ENCODE data around the gene MLLT3.

Gene MLLT3

GRCh38 chr9:20382460-20383071, 239.7 kb downstream of the MLLT3 start:
- Histone ChIP-seq H3K27me3 (ENCODE audit: control insufficient read depth in 2 of 2, insufficient read depth in 2 of 2, low read length in 2 of 2) (no peaks in the 10 kb centered on the region), H3K36me3 (ENCODE audit: control insufficient read depth in 2 of 2, insufficient read depth in 2 of 2, low read length in 2 of 2) (no peaks in the 10 kb centered on the region), H3K27ac (ENCODE audit: low read depth in 2 of 2, low read length in 2 of 2) (peak overlapping the region in 1 of 2 donors; percentile 32), H3K4me1 (ENCODE audit: control insufficient read depth in 2 of 2, insufficient read depth in 2 of 2, low read length in 2 of 2) (peaks cover 8 to 21% of the 10 kb centered on the region in 2 donors), H3K9me3 (ENCODE audit: control insufficient read depth in 2 of 2, low read length in 2 of 2) (no peaks in the 10 kb centered on the region), H3K9ac (ENCODE audit: low read depth in 1 of 2, low read length in 2 of 2) (peak overlapping the region in 1 of 2 donors; percentile 36), H3K4me3 (ENCODE audit: low read length in 2 of 2) (peak overlapping the region; percentile 31 to 60)

GRCh38 chr9:20380546-20380945, 241.8 kb downstream of the MLLT3 start:
- H3K9ac ChIP-seq (ENCODE audit: low read depth in 1 of 2, low read length in 2 of 2) = peak overlapping the region; percentile 7 to 34
- H3K36me3 ChIP-seq (ENCODE audit: control insufficient read depth in 2 of 2, insufficient read depth in 2 of 2, low read length in 2 of 2) = no peaks in the 10 kb centered on the region
- H3K4me1 ChIP-seq (ENCODE audit: control insufficient read depth in 2 of 2, insufficient read depth in 2 of 2, low read length in 2 of 2) = peaks cover 8 to 29% of the 10 kb centered on the region in 2 donors
- H3K9me3 ChIP-seq (ENCODE audit: control insufficient read depth in 2 of 2, low read length in 2 of 2) = no peaks in the 10 kb centered on the region
- no peaks in the 10 kb centered on the region for H3K27me3 ChIP-seq (ENCODE audit: control insufficient read depth in 2 of 2, insufficient read depth in 2 of 2, low read length in 2 of 2)
- H3K4me3 ChIP-seq (ENCODE audit: low read length in 2 of 2) = peak overlapping the region in 1 of 2 donors; percentile 51
- peak overlapping the region in 1 of 2 donors; percentile 41 for H3K27ac ChIP-seq (ENCODE audit: low read depth in 2 of 2, low read length in 2 of 2)

GRCh38 chr9:20379804-20380225, 242.5 kb downstream of the MLLT3 start:
- H3K9ac ChIP-seq (ENCODE audit: low read depth in 1 of 2, low read length in 2 of 2) = peak overlapping the region in 1 of 2 donors; percentile 34
- H3K27me3 ChIP-seq (ENCODE audit: control insufficient read depth in 2 of 2, insufficient read depth in 2 of 2, low read length in 2 of 2) = no peaks in the 10 kb centered on the region
- H3K27ac ChIP-seq (ENCODE audit: low read depth in 2 of 2, low read length in 2 of 2) = peak overlapping the region in 1 of 2 donors; percentile 41
- no peaks in the 10 kb centered on the region for H3K36me3 ChIP-seq (ENCODE audit: control insufficient read depth in 2 of 2, insufficient read depth in 2 of 2, low read length in 2 of 2)
- no peaks in the 10 kb centered on the region for H3K9me3 ChIP-seq (ENCODE audit: control insufficient read depth in 2 of 2, low read length in 2 of 2)
- peak overlapping the region; percentile 28 to 51 for H3K4me3 ChIP-seq (ENCODE audit: low read length in 2 of 2)
- H3K4me1 ChIP-seq (ENCODE audit: control insufficient read depth in 2 of 2, insufficient read depth in 2 of 2, low read length in 2 of 2) = peaks cover 8 to 29% of the 10 kb centered on the region in 2 donors

- Histone ChIP-seq H3K4me1 (ENCODE audit: control insufficient read depth in 2 of 2, insufficient read depth in 2 of 2, low read length in 2 of 2) (peaks cover 8 to 29% of the 10 kb centered on the region in 2 donors), H3K36me3 (ENCODE audit: control insufficient read depth in 2 of 2, insufficient read depth in 2 of 2, low read length in 2 of 2) (no peaks in the 10 kb centered on the region), H3K9ac (ENCODE audit: low read depth in 1 of 2, low read length in 2 of 2) (no peak overlapping the region), H3K9me3 (ENCODE audit: control insufficient read depth in 2 of 2, low read length in 2 of 2) (no peaks in the 10 kb centered on the region), H3K27ac (ENCODE audit: low read depth in 2 of 2, low read length in 2 of 2) (no peak overlapping the region), H3K27me3 (ENCODE audit: control insufficient read depth in 2 of 2, insufficient read depth in 2 of 2, low read length in 2 of 2) (no peaks in the 10 kb centered on the region), H3K4me3 (ENCODE audit: low read length in 2 of 2) (peak overlapping the region in 1 of 2 donors; percentile 28)
Observed at GRCh38 chr9:20378851-20379250, 243.4 kb downstream of the MLLT3 start.

GRCh38 chr9:20377790-20378189, 244.5 kb downstream of the MLLT3 start:
- H3K4me1 ChIP-seq (ENCODE audit: control insufficient read depth in 2 of 2, insufficient read depth in 2 of 2, low read length in 2 of 2) = peaks cover 8 to 23% of the 10 kb centered on the region in 2 donors
- no peak overlapping the region for H3K9ac ChIP-seq (ENCODE audit: low read depth in 1 of 2, low read length in 2 of 2)
- H3K9me3 ChIP-seq (ENCODE audit: control insufficient read depth in 2 of 2, low read length in 2 of 2) = no peaks in the 10 kb centered on the region
- no peaks in the 10 kb centered on the region for H3K36me3 ChIP-seq (ENCODE audit: control insufficient read depth in 2 of 2, insufficient read depth in 2 of 2, low read length in 2 of 2)
- no peak overlapping the region for H3K27ac ChIP-seq (ENCODE audit: low read depth in 2 of 2, low read length in 2 of 2)
- no peaks in the 10 kb centered on the region for H3K27me3 ChIP-seq (ENCODE audit: control insufficient read depth in 2 of 2, insufficient read depth in 2 of 2, low read length in 2 of 2)
- H3K4me3 ChIP-seq (ENCODE audit: low read length in 2 of 2) = no peak overlapping the region

GRCh38 chr9:20376731-20377375, 245.4 kb downstream of the MLLT3 start:
- Histone ChIP-seq H3K4me3 (ENCODE audit: low read length in 2 of 2) (peak overlapping the region in 1 of 2 donors; percentile 1), H3K4me1 (ENCODE audit: control insufficient read depth in 2 of 2, insufficient read depth in 2 of 2, low read length in 2 of 2) (peaks cover 2 to 23% of the 10 kb centered on the region in 2 donors), H3K9me3 (ENCODE audit: control insufficient read depth in 2 of 2, low read length in 2 of 2) (no peaks in the 10 kb centered on the region), H3K27ac (ENCODE audit: low read depth in 2 of 2, low read length in 2 of 2) (no peak overlapping the region), H3K27me3 (ENCODE audit: control insufficient read depth in 2 of 2, insufficient read depth in 2 of 2, low read length in 2 of 2) (no peaks in the 10 kb centered on the region), H3K36me3 (ENCODE audit: control insufficient read depth in 2 of 2, insufficient read depth in 2 of 2, low read length in 2 of 2) (no peaks in the 10 kb centered on the region), H3K9ac (ENCODE audit: low read depth in 1 of 2, low read length in 2 of 2) (no peak overlapping the region)

- Histone ChIP-seq H3K36me3 (ENCODE audit: control insufficient read depth in 2 of 2, insufficient read depth in 2 of 2, low read length in 2 of 2) (no peaks in the 10 kb centered on the region), H3K4me3 (ENCODE audit: low read length in 2 of 2) (no peak overlapping the region), H3K9ac (ENCODE audit: low read depth in 1 of 2, low read length in 2 of 2) (no peak overlapping the region), H3K4me1 (ENCODE audit: control insufficient read depth in 2 of 2, insufficient read depth in 2 of 2, low read length in 2 of 2) (peaks cover 2 to 23% of the 10 kb centered on the region in 2 donors), H3K27me3 (ENCODE audit: control insufficient read depth in 2 of 2, insufficient read depth in 2 of 2, low read length in 2 of 2) (no peaks in the 10 kb centered on the region), H3K9me3 (ENCODE audit: control insufficient read depth in 2 of 2, low read length in 2 of 2) (no peaks in the 10 kb centered on the region), H3K27ac (ENCODE audit: low read depth in 2 of 2, low read length in 2 of 2) (no peak overlapping the region)
Observed at GRCh38 chr9:20376042-20376441, 246.3 kb downstream of the MLLT3 start.

- Histone ChIP-seq H3K4me1 (ENCODE audit: control insufficient read depth in 2 of 2, insufficient read depth in 2 of 2, low read length in 2 of 2) (peaks cover 0 to 14% of the 10 kb centered on the region in 2 donors), H3K27me3 (ENCODE audit: control insufficient read depth in 2 of 2, insufficient read depth in 2 of 2, low read length in 2 of 2) (no peaks in the 10 kb centered on the region), H3K36me3 (ENCODE audit: control insufficient read depth in 2 of 2, insufficient read depth in 2 of 2, low read length in 2 of 2) (no peaks in the 10 kb centered on the region), H3K9ac (ENCODE audit: low read depth in 1 of 2, low read length in 2 of 2) (no peak overlapping the region), H3K27ac (ENCODE audit: low read depth in 2 of 2, low read length in 2 of 2) (no peak overlapping the region), H3K9me3 (ENCODE audit: control insufficient read depth in 2 of 2, low read length in 2 of 2) (no peaks in the 10 kb centered on the region), H3K4me3 (ENCODE audit: low read length in 2 of 2) (no peak overlapping the region)
Observed at GRCh38 chr9:20373263-20373662, 249.0 kb downstream of the MLLT3 start.

GRCh38 chr9:20369391-20369790, 252.9 kb downstream of the MLLT3 start:
- no peak overlapping the region for H3K9ac ChIP-seq (ENCODE audit: low read depth in 1 of 2, low read length in 2 of 2)
- no peak overlapping the region for H3K4me3 ChIP-seq (ENCODE audit: low read length in 2 of 2)
- H3K4me1 ChIP-seq (ENCODE audit: control insufficient read depth in 2 of 2, insufficient read depth in 2 of 2, low read length in 2 of 2) = no peaks in the 10 kb centered on the region

GRCh38 chr9:20367855-20368254, 254.4 kb downstream of the MLLT3 start:
- Histone ChIP-seq H3K4me1 (ENCODE audit: control insufficient read depth in 2 of 2, insufficient read depth in 2 of 2, low read length in 2 of 2) (no peaks in the 10 kb centered on the region), H3K27me3 (ENCODE audit: control insufficient read depth in 2 of 2, insufficient read depth in 2 of 2, low read length in 2 of 2) (no peaks in the 10 kb centered on the region), H3K9me3 (ENCODE audit: control insufficient read depth in 2 of 2, low read length in 2 of 2) (no peaks in the 10 kb centered on the region), H3K36me3 (ENCODE audit: control insufficient read depth in 2 of 2, insufficient read depth in 2 of 2, low read length in 2 of 2) (peaks cover 6 to 9% of the 10 kb centered on the region in 2 donors), H3K4me3 (ENCODE audit: low read length in 2 of 2) (no peak overlapping the region), H3K9ac (ENCODE audit: low read depth in 1 of 2, low read length in 2 of 2) (no peak overlapping the region), H3K27ac (ENCODE audit: low read depth in 2 of 2, low read length in 2 of 2) (no peak overlapping the region)

More at GRCh38 chr9:20369391-20369790, 252.9 kb downstream of the MLLT3 start:
- Histone ChIP-seq H3K36me3 (ENCODE audit: control insufficient read depth in 2 of 2, insufficient read depth in 2 of 2, low read length in 2 of 2) (peaks cover 0 to 3% of the 10 kb centered on the region in 2 donors), H3K9me3 (ENCODE audit: control insufficient read depth in 2 of 2, low read length in 2 of 2) (no peaks in the 10 kb centered on the region), H3K27ac (ENCODE audit: low read depth in 2 of 2, low read length in 2 of 2) (no peak overlapping the region), H3K27me3 (ENCODE audit: control insufficient read depth in 2 of 2, insufficient read depth in 2 of 2, low read length in 2 of 2) (no peaks in the 10 kb centered on the region)

Data from mucosa of rectum (tissue), 2 donors.